ENCODE data around the gene CD8A. TPM values are rescaled to one million over a fixed set of nuclear protein-coding genes. Genes with fewer than 3 reads are reported as not detected.

CD8A gene
- total RNA-seq, 2 experiments from 2014 or later, result 2.7 to 3.0 TPM

DNA sequence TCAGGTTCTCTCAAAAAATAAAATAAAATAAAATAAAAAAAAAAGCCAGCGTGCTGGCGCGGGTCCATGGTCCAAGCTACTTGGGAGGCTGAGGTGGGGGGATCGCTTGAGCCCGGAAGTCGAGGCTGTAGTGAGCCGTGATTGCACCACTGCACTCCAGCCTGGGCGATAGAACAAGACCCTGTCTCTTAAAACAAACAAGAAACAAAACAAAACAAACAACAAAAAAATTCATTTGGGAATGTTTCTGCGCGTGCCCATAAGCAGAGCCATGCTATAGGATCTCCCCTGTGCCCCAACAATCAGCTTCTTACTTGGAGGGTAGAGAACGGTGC lies 16.4 kb upstream of the CD8A start:
- H3K27me3 Mint-ChIP-seq, result peaks cover 36% of the 10 kb centered on the region
- intact Hi-C loops (cut with micrococcal nuclease), result no loop called here

DNA sequence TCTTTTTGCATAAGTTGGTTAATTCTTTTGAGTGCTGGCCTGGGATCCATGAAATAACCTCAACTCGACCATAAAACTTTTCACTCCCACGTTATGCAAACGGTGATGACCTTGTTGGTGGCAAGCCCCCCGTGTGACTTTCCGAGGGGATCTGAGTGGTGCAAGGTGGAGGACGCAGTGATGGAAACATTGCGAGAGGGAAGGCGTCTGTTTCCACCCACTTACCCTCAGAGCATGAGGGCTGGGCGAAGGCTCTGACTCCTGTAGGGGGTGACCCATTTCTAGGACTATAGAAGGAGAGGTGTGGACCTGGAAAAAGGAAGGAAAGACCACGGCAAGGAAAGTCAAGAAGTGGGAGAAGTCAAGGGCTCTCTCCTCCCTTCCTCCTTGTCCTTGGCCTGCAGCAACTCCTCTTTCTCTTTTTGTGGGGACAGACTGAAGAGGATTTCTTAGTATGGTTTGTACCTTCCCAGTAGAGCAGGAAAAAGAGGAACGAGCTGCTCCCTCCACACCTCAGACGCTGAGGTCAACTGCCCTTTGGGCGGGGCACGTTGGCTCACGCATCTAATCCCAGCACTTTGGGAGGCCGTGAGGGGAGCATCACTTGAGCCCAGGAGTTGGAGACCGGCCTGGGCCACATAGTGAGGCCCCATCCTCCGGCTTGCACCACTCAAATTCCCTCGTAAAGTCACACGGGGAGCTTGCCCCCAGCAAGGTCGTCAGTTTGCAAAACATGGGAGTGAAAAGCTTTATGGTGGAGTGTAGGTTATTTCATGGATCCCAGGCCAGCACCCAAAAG lies 15.5 kb upstream of the CD8A start:
- DNase-seq, result no peak
- Mint-ChIP-seq H3K27ac (no peak overlapping the region), H3K36me3 (no peaks in the 10 kb centered on the region), H3K9me3 (no peaks in the 10 kb centered on the region), H3K4me1 (ENCODE audit: low read depth) (peaks cover 22% of the 10 kb centered on the region), H3K27me3 (peaks cover 28% of the 10 kb centered on the region), H3K4me3 (no peak overlapping the region)
- intact Hi-C loops (cut with micrococcal nuclease), result no loop called here
- ChIA-PET POLR2A (no interaction called here), CTCF (no interaction called here)

More for the DNA sequence above, 16.4 kb upstream of the CD8A start:
- H3K27ac Mint-ChIP-seq, result no peak overlapping the region
- peak overlapping the region; percentile 74 for H3K4me3 Mint-ChIP-seq
- CTCF ChIA-PET, result interaction anchor here (0.9 to 1.8 kb wide), 3 partner anchors 11 to 233 kb away, joined by 4 to 12 read pairs (median 4); no protein-coding TSS in a partner anchor
- POLR2A ChIA-PET, result interaction anchor here (1.5 kb wide), 1 partner anchor 12 kb away, joined by 3 read pairs; no protein-coding TSS in a partner anchor
- H3K9me3 Mint-ChIP-seq, result no peaks in the 10 kb centered on the region
- H3K4me1 Mint-ChIP-seq (ENCODE audit: low read depth), result peaks cover 22% of the 10 kb centered on the region
- no peak for DNase-seq
- H3K36me3 Mint-ChIP-seq, result no peaks in the 10 kb centered on the region

DNA sequence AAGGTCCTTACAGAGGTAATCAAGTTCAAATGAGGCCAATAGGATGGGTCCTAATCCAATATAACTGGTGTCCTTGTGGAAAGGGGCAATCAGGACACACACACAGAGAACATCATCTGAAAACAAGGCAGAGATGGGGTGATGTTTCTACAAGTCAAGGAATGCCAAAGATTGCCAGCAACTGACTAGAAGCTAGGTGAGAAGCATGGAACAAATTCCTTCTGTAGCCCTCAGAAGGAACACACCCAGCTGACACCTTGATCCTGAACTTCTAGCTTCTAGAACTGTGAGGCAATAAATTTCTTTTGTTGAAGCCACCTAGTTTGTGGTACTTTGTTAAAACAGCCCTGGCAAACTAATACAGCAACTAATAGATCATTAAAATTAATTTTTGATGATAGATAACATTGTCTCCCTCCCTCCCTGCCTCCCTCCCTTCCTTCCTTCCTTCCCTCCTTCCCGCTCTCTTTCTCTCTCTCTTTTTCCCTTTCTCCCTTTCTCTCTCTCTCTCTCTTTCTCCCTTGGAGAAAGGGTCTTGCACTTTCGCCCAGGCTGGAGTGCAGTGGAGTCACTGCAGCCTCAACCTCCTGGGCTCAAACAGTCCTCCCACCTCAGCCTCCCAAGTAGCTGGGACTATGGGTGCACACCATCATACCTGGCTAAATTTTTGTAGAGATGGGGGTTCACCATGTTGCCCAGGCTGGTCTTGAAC lies 10.3 kb upstream of the CD8A start:
- intact Hi-C loops (cut with micrococcal nuclease), result no loop called here
- ChIA-PET POLR2A (no interaction called here), CTCF (no interaction called here)
- no peak overlapping the region for H3K27ac Mint-ChIP-seq
- H3K4me1 Mint-ChIP-seq (ENCODE audit: low read depth), result no peaks in the 10 kb centered on the region
- DNase-seq, result no peak
- H3K27me3 Mint-ChIP-seq, result peaks cover 5% of the 10 kb centered on the region
- no peak overlapping the region for H3K4me3 Mint-ChIP-seq
- H3K9me3 Mint-ChIP-seq, result peaks cover 14% of the 10 kb centered on the region
- peaks cover 9% of the 10 kb centered on the region for H3K36me3 Mint-ChIP-seq

DNA sequence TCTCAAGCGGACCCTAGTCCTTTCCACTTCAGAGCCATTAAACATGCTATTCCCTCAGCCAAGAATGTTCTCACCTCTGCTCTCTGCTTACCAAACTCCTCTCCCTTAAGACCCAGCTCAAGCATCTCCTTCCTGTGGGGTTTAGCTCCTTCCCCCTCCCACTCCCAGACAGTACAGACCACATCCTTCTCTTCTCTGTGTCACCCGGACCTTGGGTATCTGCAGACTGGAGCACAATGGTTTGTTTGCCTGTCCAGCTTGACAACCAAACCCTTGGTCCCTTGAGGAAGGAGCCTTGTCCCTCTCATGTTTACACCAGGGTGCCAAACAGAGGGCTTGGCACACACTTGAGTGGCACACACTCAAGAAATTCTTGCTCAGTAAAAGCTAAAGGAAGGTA lies 4.1 kb upstream of the CD8A start:
- CTCF ChIA-PET, result no interaction called here
- intact Hi-C loops (cut with micrococcal nuclease), result no loop called here
- H3K27me3 Mint-ChIP-seq, result peaks cover 54% of the 10 kb centered on the region
- no peak overlapping the region for H3K4me3 Mint-ChIP-seq
- H3K4me1 Mint-ChIP-seq (ENCODE audit: low read depth), result peaks cover 20% of the 10 kb centered on the region
- no peak for DNase-seq
- POLR2A ChIA-PET, result no interaction called here
- peaks cover 20% of the 10 kb centered on the region for H3K36me3 Mint-ChIP-seq
- H3K27ac Mint-ChIP-seq, result no peak overlapping the region
- peaks cover 27% of the 10 kb centered on the region for H3K9me3 Mint-ChIP-seq

DNA sequence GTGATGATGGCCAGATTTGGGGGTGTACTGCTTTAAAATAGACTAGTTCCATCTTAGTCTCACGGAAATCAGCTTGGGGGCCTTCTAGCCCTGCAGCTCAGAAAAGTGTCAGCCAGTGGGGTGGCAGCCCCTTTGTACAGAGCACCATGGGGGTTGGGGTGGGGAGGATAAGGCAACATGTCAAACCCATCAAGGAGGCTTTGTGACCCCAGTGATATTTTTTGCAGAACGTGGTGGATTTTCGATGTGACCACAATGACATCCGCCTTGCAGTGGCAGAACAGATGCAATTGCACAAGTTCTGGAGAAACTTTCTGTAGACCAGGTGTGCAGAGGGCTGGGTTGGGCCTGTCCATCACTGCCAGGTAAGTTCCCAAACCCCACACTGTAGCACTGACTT lies 3.0 kb upstream of the CD8A start:
- CTCF ChIA-PET, result no interaction called here
- Mint-ChIP-seq H3K4me1 (ENCODE audit: low read depth) (peaks cover 21% of the 10 kb centered on the region), H3K4me3 (no peak overlapping the region), H3K9me3 (peaks cover 27% of the 10 kb centered on the region), H3K36me3 (peaks cover 20% of the 10 kb centered on the region), H3K27ac (no peak overlapping the region), H3K27me3 (peaks cover 60% of the 10 kb centered on the region)
- DNase-seq, result no peak
- intact Hi-C loops (cut with micrococcal nuclease), result no loop called here
- POLR2A ChIA-PET, result no interaction called here

DNA sequence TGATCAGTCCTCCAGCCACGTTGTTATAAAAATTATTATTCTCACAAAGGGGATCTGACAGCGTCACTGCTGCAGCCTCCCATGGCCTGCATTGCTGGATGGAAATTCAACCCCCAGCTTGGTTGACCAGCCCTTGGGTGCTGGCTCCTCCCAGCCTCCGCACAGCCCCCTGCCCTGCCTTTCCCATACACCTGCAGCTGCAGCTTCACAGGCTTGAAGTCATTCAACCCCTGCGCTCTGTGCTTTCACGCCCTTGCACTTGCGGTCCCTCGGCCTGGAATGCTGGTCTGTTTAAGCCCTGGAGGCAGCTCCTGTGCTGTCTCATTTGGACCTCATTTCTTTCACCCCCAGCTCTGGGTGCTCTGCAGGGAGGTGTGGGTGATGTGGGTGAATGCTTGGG lies 860 bp upstream of the CD8A start:
- Mint-ChIP-seq H3K27ac (no peak overlapping the region), H3K27me3 (peaks cover 68% of the 10 kb centered on the region), H3K4me3 (peak overlapping the region; percentile 71), H3K36me3 (peaks cover 13% of the 10 kb centered on the region), H3K9me3 (peaks cover 19% of the 10 kb centered on the region), H3K4me1 (ENCODE audit: low read depth) (peaks cover 21% of the 10 kb centered on the region)
- ChIA-PET POLR2A (no interaction called here), CTCF (no interaction called here)
- DNase-seq, result no peak
- intact Hi-C loops (cut with micrococcal nuclease), result loop anchor here (2.0 kb wide), 1 partner anchor 17 kb away; no protein-coding TSS in a partner anchor

DNA sequence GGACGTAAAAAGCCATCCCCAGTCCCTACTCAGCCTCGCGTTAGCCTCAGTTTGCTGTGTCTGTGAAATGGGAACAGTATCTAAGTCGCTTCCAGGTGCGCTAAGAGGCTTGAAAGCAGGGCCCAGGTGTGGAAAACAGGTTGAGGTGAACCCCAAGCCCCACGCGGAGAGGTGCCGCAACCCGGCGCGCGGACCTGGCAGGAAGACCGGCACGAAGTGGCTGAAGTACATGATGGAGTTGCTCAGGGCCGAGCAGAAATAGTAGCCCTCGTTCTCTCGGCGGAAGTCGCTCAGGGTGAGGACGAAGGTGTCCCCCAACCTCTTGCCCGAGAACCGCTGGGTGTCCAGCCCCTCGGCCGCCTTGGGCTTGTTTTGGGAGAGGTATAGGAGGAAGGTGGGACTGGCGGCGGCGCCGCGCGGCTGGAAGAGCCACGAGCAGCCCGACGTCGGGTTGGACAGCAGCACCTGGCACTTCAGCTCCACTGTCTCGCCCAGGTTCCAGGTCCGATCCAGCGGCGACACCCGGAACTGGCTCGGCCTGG lies 508 bp downstream of the CD8A start:
- DNase-seq, result no peak
- intact Hi-C loops (cut with micrococcal nuclease), result loop anchor here (2.0 kb wide), 1 partner anchor 19 kb away; no protein-coding TSS in a partner anchor
- Mint-ChIP-seq H3K27me3 (peaks cover 60% of the 10 kb centered on the region), H3K36me3 (peaks cover 5% of the 10 kb centered on the region), H3K4me3 (peak overlapping the region; percentile 45), H3K27ac (no peak overlapping the region), H3K9me3 (peaks cover 5% of the 10 kb centered on the region), H3K4me1 (ENCODE audit: low read depth) (peaks cover 21% of the 10 kb centered on the region)
- ChIA-PET CTCF (no interaction called here), POLR2A (no interaction called here)

DNA sequence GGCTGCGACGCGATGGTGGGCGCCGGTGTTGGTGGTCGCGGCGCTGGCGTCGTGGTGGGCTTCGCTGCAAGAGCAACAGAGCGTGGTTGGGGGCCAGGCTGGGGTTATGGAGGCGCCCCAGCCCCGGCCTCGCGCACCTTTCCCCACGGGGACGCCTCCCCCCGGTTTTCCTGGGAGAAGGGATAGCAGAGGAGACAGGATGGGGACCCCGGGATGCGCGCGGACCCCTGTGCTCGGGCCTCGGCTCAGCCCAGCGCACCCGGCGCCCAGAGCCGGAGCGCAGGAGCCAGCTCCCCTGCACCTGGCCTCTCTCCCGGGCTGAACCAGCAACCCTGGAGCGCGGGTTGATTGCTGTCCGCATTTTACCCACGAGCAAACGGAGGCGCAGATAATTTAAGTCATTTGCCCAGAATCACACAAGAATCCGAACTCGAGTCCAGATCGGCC lies 1.0 kb downstream of the CD8A start:
- Mint-ChIP-seq H3K4me3 (peak overlapping the region; percentile 45), H3K27ac (no peak overlapping the region), H3K27me3 (peaks cover 55% of the 10 kb centered on the region), H3K4me1 (ENCODE audit: low read depth) (peaks cover 20% of the 10 kb centered on the region), H3K36me3 (peaks cover under 1% of the 10 kb centered on the region), H3K9me3 (peaks cover under 1% of the 10 kb centered on the region)
- intact Hi-C loops (cut with micrococcal nuclease), result loop anchor here (2.0 kb wide), 1 partner anchor 19 kb away; no protein-coding TSS in a partner anchor
- DNase-seq, result no peak
- ChIA-PET CTCF (no interaction called here), POLR2A (no interaction called here)

GRCh38 chr2:86788881-86789686 lies 1.6 kb downstream of the CD8A start:
- H3K27ac Mint-ChIP-seq, result no peak overlapping the region
- CTCF ChIA-PET, result no interaction called here
- intact Hi-C loops (cut with micrococcal nuclease), result no loop called here

DNA sequence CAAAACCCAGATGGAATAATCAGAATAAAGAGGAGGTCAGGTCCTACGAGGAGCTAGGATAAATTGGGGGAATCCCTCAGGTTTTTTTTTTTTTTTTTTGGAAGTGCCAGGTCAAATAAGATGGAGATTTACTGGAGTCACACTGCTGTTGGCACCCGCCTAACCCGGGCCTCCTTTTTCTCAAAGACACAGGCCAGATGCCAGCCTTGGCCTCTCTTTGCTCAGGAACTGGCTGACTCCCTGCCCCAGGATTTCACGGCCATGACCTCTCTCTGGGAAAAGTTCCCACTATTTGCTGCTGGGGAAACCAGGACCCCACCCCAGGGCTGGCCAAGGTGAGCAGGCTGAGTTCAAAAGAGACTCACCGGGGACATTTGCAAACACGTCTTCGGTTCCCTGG lies 2.5 kb downstream of the CD8A start:
- Mint-ChIP-seq H3K4me1 (ENCODE audit: low read depth) (peaks cover 29% of the 10 kb centered on the region), H3K27me3 (peaks cover 42% of the 10 kb centered on the region), H3K27ac (no peak overlapping the region), H3K9me3 (no peaks in the 10 kb centered on the region), H3K4me3 (no peak overlapping the region), H3K36me3 (no peaks in the 10 kb centered on the region)
- ChIA-PET POLR2A (no interaction called here), CTCF (interaction anchor here (1.0 kb wide), 1 partner anchor 21 kb away, joined by 3 read pairs; no protein-coding TSS in a partner anchor)
- intact Hi-C loops (cut with micrococcal nuclease), result no loop called here
- no peak for DNase-seq

More at GRCh38 chr2:86788881-86789686, 1.6 kb downstream of the CD8A start:
- POLR2A ChIA-PET, result no interaction called here
- Mint-ChIP-seq H3K4me3 (no peak overlapping the region), H3K36me3 (no peaks in the 10 kb centered on the region), H3K4me1 (ENCODE audit: low read depth) (peaks cover 23% of the 10 kb centered on the region), H3K27me3 (peaks cover 51% of the 10 kb centered on the region), H3K9me3 (no peaks in the 10 kb centered on the region)
- no peak for DNase-seq

GRCh38 chr2:86787736-86788135 lies 3.0 kb downstream of the CD8A start:
- no peaks in the 10 kb centered on the region for H3K9me3 Mint-ChIP-seq
- DNase-seq, result no peak
- peaks cover 38% of the 10 kb centered on the region for H3K27me3 Mint-ChIP-seq
- POLR2A ChIA-PET, result no interaction called here
- no peak overlapping the region for H3K27ac Mint-ChIP-seq
- H3K4me1 Mint-ChIP-seq (ENCODE audit: low read depth), result peaks cover 29% of the 10 kb centered on the region
- intact Hi-C loops (cut with micrococcal nuclease), result no loop called here
- no peak overlapping the region for H3K4me3 Mint-ChIP-seq
- CTCF ChIA-PET, result interaction anchor here (1.0 kb wide), 1 partner anchor 21 kb away, joined by 3 read pairs; no protein-coding TSS in a partner anchor
- no peaks in the 10 kb centered on the region for H3K36me3 Mint-ChIP-seq

- intact Hi-C loops (cut with micrococcal nuclease), result no loop called here
- Mint-ChIP-seq H3K4me1 (ENCODE audit: low read depth) (peaks cover 19% of the 10 kb centered on the region), H3K4me3 (no peak overlapping the region), H3K27me3 (peaks cover 27% of the 10 kb centered on the region), H3K9me3 (no peaks in the 10 kb centered on the region), H3K36me3 (no peaks in the 10 kb centered on the region), H3K27ac (no peak overlapping the region)
- no peak for DNase-seq
- ChIA-PET CTCF (no interaction called here), POLR2A (no interaction called here)
Observed at GRCh38 chr2:86786001-86786536, 4.6 kb downstream of the CD8A start.
